ENCODE measurements around the gene PLEKHJ1. TPM values are rescaled to one million over a fixed set of nuclear protein-coding genes. Genes with fewer than 3 reads are reported as not detected.

The PLEKHJ1 gene
- total and polyA plus RNA-seq, 9 of the 15 experiments (the other 6 are each of a cell fraction or from before 2014, with no cell fraction given), result 1.5 to 188 (median 63.9) TPM

- Histone ChIP-seq H3K4me2 (ENCODE audit: insufficient read depth, low read length) (no peak overlapping the region), H3K4me1 (replicated peaks in 1 of 2; ENCODE audit: control insufficient read depth in 2 of 2, insufficient read depth in 2 of 2, low read length in 2 of 2) (peaks cover under 1 to 89% of the 10 kb centered on the region in 2 experiments; a peak in 3 of 5 replicates), H3K27ac (ENCODE audit: extremely low read depth, low read depth, low read length) (peak overlapping the region; percentile 36; the same call in 2 of the 3 replicates), H2AFZ (ENCODE audit: low read depth, low read length) (no peak overlapping the region), H4K20me1 (replicated peaks; ENCODE audit: control insufficient read depth, insufficient read depth, low read length) (0 out of 2 replicates have a peak, but pooled peaks cover 14% of the 10 kb centered on the region), H3K9me1 (ENCODE audit: control insufficient read depth, insufficient read depth, low read length) (no peaks in the 10 kb centered on the region), H3K36me3 (ENCODE audit: control insufficient read depth, insufficient read depth, low read length) (peaks cover 67% of the 10 kb centered on the region; the same call in 2 of the 3 replicates), H3K27me3 (ENCODE audit: control insufficient read depth in 2 of 2, insufficient read depth in 2 of 2, low read length in 2 of 2) (no peaks in the 10 kb centered on the region), H3K79me2 (ENCODE audit: control insufficient read depth, insufficient read depth, low read length) (peaks cover 48% of the 10 kb centered on the region), H3K9me3 (replicated peaks; ENCODE audit: control insufficient read depth, insufficient read depth, low read depth, low read length) (no peaks in the 10 kb centered on the region), H3K4me3 (no peak overlapping the region), H3K9ac (ENCODE audit: insufficient read depth in 1 of 2, low read depth in 2 of 2, low read length in 2 of 2) (peak overlapping the region in 1 of 2 experiments; percentile 75; a peak in 2 of 4 replicates)
- DNase-seq (ENCODE audit: extremely low read depth in 1 of 4, low spot score in 3 of 4) (no peak), ATAC-seq (no peak), FAIRE-seq (no peak)
- WGBS (ENCODE audit: insufficient coverage, low coverage, missing lambda C conversion rate), result 77% methylated on average over 24 of the region's 30 CpGs
- in situ Hi-C loops (cut with MboI), result loop anchor here (10.0 kb wide), 1 partner anchor 82 kb away; no protein-coding TSS in a partner anchor
- POLR2A ChIA-PET, result interaction anchor here (0.9 kb wide), 1 partner anchor 81 kb away, joined by 3 read pairs; the partner anchor contains the start of gene AP3D1
- CTCF ChIA-PET (ENCODE audit: low intra/inter-chr PET ratio), result no interaction called here
- intact Hi-C loops (cut with micrococcal nuclease), result no loop called here
- BruUV-seq (replicated peaks), result no TSS peak
- TF ChIP-seq RBFOX2 (IDR thresholded peaks at IDR 0.05; ENCODE audit: low read depth, low read length) (peak; percentile 29; the same call in 1 of the 2 replicates), CHD2 (IDR thresholded peaks at IDR 0.05; ENCODE audit: low read depth, low read length) (no peak), ZNF282 (CRISPR knock-in tag; IDR thresholded peaks at IDR 0.05) (no peak), HNRNPK (IDR thresholded peaks at IDR 0.05; ENCODE audit: low read depth, low read length, poor library complexity, severe bottlenecking) (no peak), POLR2AphosphoS2 (IDR thresholded peaks at IDR 0.05; ENCODE audit: low read length) (peak; percentile 22; the same call in 1 of the 2 replicates), FOXM1 (IDR thresholded peaks at IDR 0.05; ENCODE audit: low read depth) (no peak), FOXM1 (CRISPR knock-in tag; IDR thresholded peaks at IDR 0.05; ENCODE audit: low read depth) (no peak), ZEB2 (IDR thresholded peaks at IDR 0.05) (no peak), HMGN3 (IDR thresholded peaks at IDR 0.05; ENCODE audit: borderline replicate concordance, extremely low read depth, insufficient read length, low read depth, low read length) (no peak), ZBTB33 (CRISPR knock-in tag; IDR thresholded peaks at IDR 0.05) (peak; percentile 77; the same call in 1 of the 2 replicates), CHD1 (IDR thresholded peaks at IDR 0.05; ENCODE audit: low read length) (no peak), NR2C2 (CRISPR knock-in tag; IDR thresholded peaks at IDR 0.05) (no peak), NR2C2 (tag; IDR thresholded peaks at IDR 0.05) (no peak), POLR2A (conservative IDR thresholded peaks at IDR 0.05) (peak; percentile 62), ZNF668 (CRISPR knock-in tag; IDR thresholded peaks at IDR 0.05) (no peak), POLR2G (IDR thresholded peaks at IDR 0.05; ENCODE audit: low read depth, low read length) (peak; percentile 51; the same call in 1 of the 2 replicates), MYNN (IDR thresholded peaks at IDR 0.05) (peak; percentile 46), MYNN (CRISPR knock-in tag; IDR thresholded peaks at IDR 0.05) (no peak), ZNF778 (CRISPR knock-in tag; IDR thresholded peaks at IDR 0.05) (no peak), ZNF830 (CRISPR knock-in tag; IDR thresholded peaks at IDR 0.05) (no peak), PML (IDR thresholded peaks at IDR 0.05; ENCODE audit: low read length) (peak; percentile 22; the same call in 1 of the 2 replicates), PHF20 (IDR thresholded peaks at IDR 0.05; ENCODE audit: partially characterized antibody) (no peak), ZNF324 (CRISPR knock-in tag; IDR thresholded peaks at IDR 0.05) (no peak), SUPT5H (IDR thresholded peaks at IDR 0.05) (peak; percentile 58; the same call in 1 of the 2 replicates), POLR2B (IDR thresholded peaks at IDR 0.05; ENCODE audit: low read depth, partially characterized antibody) (peak; percentile 30)
These were observed 3.6 kb downstream of the PLEKHJ1 start for GRCh38 chr19:2232286-2233151.

Measured in K562 (cell line).